ENCODE results near the gene NCOA1.

The NCOA1 gene

GRCh38 chr2:24711865-24712264, 220.8 kb downstream of the NCOA1 start:
- DNase-seq, result no peak

DNA sequence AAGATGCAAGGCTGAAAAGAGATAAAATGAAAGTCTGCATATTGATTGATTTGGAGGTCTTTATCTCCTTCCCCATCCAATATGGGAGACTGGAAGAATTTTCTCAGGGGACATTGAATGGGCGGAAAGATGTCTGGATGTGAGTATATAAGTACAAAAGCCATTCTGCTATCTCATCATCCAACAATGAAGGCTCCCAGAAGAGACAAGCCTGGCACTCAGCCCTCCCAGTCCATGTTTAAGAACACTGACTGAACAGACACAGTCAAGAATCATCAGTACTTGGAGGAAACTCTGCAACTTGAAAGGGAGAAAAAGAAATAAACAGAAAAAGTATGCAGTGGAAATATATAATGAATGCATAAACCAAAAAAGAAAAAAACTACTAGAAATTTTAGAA, 221.2 kb downstream of the NCOA1 start:
- no peak for DNase-seq

DNA sequence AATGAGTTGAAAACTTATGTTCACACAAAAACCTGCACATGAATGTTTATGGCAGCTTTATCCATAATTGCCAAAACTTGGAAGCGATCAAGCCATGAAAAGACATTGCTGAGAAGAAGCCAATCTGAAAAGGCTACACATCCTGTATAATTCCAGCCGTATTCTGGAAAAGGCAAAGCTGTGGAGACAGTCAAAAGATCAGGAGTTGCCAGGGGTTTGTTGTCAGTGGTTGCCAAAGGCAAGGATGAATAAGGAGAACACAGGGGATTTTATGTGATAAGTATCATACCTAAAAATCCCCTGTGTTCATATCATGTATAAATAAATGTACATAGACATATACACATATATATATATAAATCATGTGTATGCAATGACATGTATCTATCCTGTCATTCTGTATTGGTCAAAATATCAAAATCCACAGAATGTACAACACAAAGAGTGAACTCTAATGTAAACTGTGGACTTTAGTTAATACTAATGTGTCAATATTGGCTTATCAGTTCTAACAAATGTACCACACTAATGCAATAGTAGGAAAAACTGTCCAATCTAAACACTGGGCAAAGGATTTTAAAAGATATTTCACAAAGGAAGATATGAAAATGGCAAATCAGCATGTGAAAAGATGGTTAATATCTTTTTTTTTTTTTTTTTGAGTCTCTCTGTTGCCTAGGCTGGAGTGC, 226.4 kb downstream of the NCOA1 start:
- no peak for DNase-seq

DNA sequence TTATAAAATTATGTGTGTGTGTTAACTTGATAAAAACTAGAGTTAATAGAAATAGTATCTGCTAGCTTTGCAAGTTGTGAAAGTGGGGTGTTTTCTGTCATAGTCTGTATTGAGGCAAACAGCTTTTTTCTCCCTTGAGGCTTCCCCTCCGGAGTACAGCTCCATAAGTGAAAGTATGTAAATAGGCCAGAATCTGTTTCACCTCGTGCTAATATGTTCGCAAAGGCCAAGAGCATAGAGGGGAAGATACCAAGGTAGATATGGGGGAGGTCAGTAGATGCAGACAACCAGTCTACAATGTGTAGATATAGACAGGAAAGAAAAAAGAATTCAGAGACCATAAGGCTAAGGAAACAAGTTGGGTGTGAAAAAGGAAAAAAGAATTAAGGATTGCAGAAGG, 229.3 kb downstream of the NCOA1 start:
- no peak for DNase-seq

- DNase-seq, result no peak
Measured at GRCh38 chr2:24721470-24721869, 230.4 kb downstream of the NCOA1 start.

DNA sequence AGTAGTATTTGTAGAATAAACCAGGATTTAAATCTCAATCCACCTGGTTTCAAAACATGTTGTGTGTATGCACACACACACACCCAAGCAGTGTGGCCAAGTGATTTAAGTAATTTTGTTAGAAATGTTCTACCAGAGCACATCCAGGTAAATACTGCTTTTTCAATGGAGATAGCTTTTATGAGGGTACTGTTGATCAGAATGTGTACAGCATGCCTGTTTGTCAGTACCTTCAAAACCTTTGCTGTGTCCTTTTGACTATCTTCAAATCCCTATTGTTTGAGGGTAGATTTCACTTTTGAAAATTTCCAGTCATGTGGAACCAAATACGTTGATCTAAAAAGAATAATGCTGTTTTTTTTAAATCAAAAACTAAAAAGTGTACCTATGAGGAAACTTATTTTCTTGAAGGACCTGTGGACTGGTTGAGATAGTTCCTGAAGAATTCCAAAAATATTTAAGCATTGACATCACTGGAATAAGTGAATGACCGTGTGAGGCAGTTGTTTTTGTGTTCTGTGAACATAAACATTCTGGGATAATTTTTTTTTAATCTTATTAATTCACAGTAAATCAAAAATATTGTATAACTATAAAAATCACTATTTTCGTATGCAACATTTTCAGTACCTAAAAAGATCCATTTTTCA, 231.2 kb downstream of the NCOA1 start:
- DNase-seq, result no peak

- DNase-seq, result no peak
Measured at GRCh38 chr2:24723191-24723590, 232.1 kb downstream of the NCOA1 start.

DNA sequence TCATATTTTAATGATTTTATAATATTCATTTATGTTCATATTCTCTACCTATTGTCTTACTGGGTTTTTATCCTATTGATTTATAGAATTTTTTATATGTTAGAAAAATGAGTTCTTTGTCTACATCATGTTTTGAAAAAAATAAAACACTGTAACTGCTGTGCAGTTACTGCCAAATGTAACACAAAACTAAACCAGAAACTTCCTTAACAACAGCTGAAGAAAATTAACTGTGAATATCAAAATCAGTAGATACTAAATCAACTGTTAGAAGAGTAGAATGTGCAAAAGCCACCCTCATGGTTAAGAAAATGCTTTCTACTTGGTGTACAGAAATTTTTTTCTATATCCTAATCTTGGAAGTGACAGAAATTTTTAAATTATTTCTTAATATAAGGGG, 232.6 kb downstream of the NCOA1 start:
- no peak for DNase-seq

DNA sequence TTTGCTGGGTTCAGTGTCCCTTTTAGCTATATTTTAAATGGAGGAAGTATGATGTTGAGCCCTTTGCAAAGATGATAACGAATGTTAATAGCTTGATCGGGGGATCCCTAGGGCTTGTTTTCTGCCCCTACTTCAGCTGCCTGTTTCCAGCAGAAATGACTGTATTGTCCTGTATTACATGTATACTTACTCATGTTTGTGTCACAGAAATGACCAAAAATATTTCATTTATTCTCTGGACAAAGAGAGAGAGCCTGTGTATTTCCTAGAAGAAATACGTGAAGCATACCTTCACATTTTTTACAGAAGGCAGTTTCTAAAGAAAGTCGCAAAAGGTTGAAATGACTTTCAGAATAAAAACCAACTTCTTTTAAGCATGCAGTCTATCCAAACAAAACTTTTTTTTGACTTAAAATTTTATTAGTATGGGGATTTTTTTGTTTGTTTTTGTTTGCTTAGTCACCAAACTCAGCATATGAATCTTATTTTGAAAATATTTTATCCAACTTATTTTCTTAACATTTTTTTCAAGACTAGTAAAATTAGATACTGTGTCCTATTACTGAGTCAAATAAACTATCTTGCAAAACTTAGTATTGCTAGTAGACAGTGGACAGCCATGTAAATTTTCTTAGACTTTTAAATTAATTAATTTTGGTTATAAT, 233.2 kb downstream of the NCOA1 start:
- no peak for DNase-seq

GRCh38 chr2:24725956-24726355, 234.9 kb downstream of the NCOA1 start:
- no peak for DNase-seq

DNA sequence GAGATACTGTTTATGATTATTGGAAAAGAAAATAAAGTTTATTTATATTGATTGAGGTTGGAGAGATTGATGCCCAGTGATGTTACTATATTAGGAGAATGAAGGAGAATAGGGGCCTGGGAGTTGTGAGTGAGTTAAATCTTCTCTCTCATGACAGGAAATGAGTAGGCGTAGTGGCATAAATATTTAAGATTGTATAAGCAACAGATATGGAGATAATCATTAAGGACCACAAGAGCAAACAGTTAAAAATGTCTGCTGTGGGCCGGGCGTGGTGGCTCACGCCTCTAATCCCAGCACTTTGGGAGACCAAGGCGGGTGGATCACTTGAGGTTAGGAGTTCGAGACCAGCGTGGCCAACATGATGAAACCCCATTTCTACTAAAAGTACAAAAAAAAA, 239.4 kb downstream of the NCOA1 start:
- no peak for DNase-seq

DNA sequence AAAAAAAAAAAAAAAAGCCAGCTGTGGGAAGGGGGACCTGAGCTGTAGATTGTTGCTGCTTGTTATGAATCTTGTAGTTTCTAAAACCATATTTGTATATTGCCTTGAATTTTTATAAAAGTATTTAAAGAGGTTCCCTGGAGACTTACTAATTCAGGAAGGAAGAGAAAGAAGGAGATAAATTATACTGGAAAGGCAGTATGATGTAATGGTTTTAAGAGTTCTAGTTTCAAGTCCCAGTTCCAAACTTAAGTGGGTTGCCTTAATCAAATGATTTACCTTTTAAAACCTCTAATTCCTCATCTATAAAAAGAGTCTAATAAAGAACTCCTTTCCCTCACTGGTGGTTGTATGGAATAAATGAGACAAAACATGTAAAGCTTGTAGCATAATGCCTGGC, 240.0 kb downstream of the NCOA1 start:
- no peak for DNase-seq

DNA sequence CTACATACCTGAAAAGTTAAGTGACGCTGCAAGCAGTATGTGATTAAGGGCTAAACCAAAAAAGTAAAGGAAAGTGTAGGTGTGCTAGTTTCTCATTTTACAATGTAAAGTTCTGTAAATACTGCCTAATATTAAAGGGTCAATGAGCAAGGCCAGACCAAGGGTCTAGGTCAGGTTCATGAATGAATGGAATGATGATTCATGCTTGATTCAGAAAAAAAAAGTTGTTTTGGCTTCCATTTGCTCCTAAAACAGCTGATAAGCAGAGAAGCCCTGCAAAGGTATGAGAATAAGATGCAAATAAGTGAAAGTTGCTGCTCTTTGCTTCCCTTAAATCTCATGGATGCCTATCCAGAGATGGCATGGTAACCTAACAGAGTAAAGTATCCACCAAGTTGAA, 240.9 kb downstream of the NCOA1 start:
- no peak for DNase-seq

- no peak for DNase-seq
Measured at GRCh38 chr2:24734741-24735140, 243.7 kb downstream of the NCOA1 start.

DNA sequence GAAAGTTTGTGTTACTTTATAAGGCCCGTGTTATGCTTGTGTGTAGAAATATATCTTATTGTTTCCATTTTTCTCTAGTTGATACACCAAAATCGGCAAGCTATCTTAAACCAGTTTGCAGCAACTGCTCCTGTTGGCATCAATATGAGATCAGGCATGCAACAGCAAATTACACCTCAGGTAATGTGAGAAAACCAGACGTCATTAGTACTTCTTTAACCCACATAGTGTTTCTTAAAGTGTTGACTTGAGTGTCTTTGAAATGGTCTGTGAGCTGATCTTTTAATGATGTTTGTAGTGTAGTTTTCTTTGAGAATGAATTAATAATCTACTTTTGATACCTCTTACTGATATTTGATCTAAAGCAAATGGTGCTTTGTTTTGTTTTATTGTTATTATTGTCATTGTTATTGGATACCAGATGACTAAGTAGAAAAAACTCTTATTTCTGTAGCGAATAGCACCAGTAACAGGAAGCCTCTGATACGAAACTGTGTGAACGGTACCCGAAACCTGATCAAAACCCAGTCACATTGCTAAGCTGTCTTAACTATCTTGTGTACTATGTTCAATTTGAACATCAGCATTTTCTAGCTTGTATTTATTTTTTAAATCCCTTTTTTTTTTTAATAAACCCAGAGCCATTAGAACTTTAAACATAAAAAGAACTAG, 248.4 kb downstream of the NCOA1 start:
- DNase-seq, result no peak

DNA sequence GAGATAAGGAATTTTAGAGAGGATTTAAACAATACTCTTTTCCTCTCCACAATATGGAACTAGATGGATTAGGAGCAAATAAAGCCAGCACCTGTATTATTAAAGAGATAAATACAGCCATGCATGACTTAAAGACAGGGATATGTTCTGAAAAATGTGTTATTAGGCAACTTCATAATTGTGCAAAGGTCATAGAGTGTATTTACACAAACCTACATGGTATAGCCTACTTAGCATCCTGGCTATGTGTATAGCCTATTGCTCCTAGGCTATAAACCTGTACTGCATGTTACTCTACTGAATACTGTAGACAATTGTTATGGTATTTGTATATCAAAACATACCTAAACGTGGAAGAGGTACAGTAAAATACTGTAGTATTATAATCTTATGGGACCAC, 249.1 kb downstream of the NCOA1 start:
- no peak for DNase-seq

GRCh38 chr2:24742730-24743129, 251.7 kb downstream of the NCOA1 start:
- no peak for DNase-seq

GRCh38 chr2:24743924-24744323, 252.9 kb downstream of the NCOA1 start:
- DNase-seq, result no peak

DNA sequence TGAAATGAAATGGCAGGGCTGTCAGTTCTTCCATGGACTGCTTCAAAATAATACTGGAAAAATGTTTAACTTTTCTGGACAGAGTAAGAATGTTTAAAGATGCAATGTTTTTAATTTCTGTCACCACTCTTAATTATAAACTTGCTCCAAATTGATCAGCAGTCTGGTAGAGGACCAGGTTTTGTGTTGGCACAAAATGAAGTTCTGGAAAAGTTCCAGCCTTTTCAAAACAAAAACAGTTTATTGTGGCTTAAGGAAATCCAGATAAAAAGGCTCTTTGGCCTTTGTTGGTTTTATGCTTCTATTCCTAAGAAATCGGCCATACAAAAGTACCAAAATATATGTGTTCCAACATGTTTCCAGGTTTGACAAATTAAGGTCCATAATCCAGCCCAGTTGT, 253.3 kb downstream of the NCOA1 start:
- no peak for DNase-seq

DNA sequence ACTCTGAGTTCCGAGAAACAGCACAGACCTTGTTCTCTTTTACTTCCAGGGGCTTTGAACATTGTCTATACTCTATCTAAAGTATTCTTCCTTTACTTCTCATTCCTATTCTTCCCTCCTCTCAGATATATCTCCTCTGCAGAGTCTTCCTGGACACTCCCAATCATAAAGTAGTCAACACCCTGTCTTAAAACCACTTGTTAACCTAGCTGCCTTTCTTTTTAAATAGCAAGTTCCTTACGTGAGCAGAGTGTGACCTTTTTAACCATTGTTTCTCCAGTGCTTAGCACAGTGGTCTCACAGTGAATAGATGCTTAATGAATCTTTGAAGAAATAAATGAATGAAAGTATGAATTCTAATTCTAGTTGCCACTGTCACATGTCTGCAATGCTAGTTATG, 254.8 kb downstream of the NCOA1 start:
- DNase-seq, result no peak

GRCh38 chr2:24747299-24747698, 256.2 kb downstream of the NCOA1 start:
- no peak for DNase-seq

GRCh38 chr2:24749069-24749691, 258.1 kb downstream of the NCOA1 start:
- DNase-seq, result no peak

GRCh38 chr2:24754985-24755705, 264.1 kb downstream of the NCOA1 start:
- DNase-seq, result no peak

Measured in Kasumi-1 (cell line).